Uterus (tissue), 2 donors: ENCODE measurements around the gene GNAO1.

Source experiments
- POLR2A ChIP-seq, 2 donors: fragments of 450-650 bp; IDR thresholded peaks; one replicate each; pipeline ENCODE4 v1.6.1; 2016; ENCODE audit warnings: antibody characterized with exemption in 2 of 2, mild to moderate bottlenecking in 1 of 2, moderate library complexity in 1 of 2
- TF ChIP-seq, protein P1 (sequence below), 4 experiments: fragments of 200-600 bp in 2 of 4; fragments of 450-650 bp in 2 of 4; sonication (generic) in 2 of 4; IDR thresholded peaks; one replicate each; pipeline ENCODE4 v1.5.1; 2016 to 2019; ENCODE audit warnings: antibody characterized with exemption in 4 of 4, mild to moderate bottlenecking in 2 of 4, moderate library complexity in 1 of 4

DNA sequence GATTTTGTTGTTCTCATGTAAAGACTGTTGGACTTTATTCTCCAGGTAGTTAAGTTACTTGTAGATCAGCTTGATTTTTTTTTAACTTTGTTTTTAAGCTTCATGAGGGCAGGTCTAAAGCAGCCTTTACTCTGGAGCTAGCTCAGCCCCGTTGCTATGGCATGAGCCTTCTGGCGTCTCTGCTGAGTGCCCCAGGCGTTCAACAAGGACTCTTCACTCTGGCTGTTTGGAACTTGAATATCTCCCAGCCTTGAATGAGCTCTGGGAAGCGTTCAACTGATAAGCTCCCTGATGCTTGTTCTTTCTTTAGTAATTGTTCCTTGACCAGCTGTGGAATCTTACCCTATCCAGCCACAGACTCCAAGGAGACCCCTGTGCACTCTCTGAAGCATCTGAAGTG is 82.3 kb downstream of the GNAO1 start:
- TF ChIP-seq, protein P1, sequence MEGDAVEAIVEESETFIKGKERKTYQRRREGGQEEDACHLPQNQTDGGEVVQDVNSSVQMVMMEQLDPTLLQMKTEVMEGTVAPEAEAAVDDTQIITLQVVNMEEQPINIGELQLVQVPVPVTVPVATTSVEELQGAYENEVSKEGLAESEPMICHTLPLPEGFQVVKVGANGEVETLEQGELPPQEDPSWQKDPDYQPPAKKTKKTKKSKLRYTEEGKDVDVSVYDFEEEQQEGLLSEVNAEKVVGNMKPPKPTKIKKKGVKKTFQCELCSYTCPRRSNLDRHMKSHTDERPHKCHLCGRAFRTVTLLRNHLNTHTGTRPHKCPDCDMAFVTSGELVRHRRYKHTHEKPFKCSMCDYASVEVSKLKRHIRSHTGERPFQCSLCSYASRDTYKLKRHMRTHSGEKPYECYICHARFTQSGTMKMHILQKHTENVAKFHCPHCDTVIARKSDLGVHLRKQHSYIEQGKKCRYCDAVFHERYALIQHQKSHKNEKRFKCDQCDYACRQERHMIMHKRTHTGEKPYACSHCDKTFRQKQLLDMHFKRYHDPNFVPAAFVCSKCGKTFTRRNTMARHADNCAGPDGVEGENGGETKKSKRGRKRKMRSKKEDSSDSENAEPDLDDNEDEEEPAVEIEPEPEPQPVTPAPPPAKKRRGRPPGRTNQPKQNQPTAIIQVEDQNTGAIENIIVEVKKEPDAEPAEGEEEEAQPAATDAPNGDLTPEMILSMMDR (IDR thresholded peaks at IDR 0.05) = no peak
- no peak for TF ChIP-seq POLR2A (IDR thresholded peaks at IDR 0.05)
